Left colon (tissue), 2 donors: ENCODE measurements around the gene INHBE. TPM values are rescaled to one million over a fixed set of nuclear protein-coding genes. Genes with fewer than 3 reads are reported as not detected.
A peak's percentile ranks its signal among the peaks of the same experiment; 100 is the strongest.

Experiments used
- ATAC-seq: fragments of 200-7000 bp; cut with Tn5 transposase; one replicate; pipeline ENCODE4 v1.9.1; 2020; ENCODE audit warnings: mild to moderate bottlenecking, moderate library complexity
- DNase-seq, 2 donors: peaks; one replicate each; pipeline ENCODE4 v3.0.0-alpha.2; 2020
- intact Hi-C, 2 donors: fragments of 100-400 bp; cut with DNase I in 1 of 2; cut with micrococcal nuclease in 1 of 2; formaldehyde crosslinking; loops; one replicate each; pipeline versions ENCODE4 v1.11.2 to v1.14.0; 2022; cut with DNase I, micrococcal nuclease
- total RNA-seq, 2 donors: library from RNA; stranded (reverse); fragmentation: NEBNext Ultra II Directional; extraction: Animal tissue kit (Norgen Biotek cat#: 25700); gene quantifications; one replicate each; pipeline ENCODE4 v1.2.1, GENCODE V29; 2021
- donor health status: DM: no; HTN: no; CAD: no.
- donor health status: DM: yes; HTN: yes; CAD: no.

The INHBE gene
- total RNA-seq, 2 donors from 2014 or later, result not detected

DNA sequence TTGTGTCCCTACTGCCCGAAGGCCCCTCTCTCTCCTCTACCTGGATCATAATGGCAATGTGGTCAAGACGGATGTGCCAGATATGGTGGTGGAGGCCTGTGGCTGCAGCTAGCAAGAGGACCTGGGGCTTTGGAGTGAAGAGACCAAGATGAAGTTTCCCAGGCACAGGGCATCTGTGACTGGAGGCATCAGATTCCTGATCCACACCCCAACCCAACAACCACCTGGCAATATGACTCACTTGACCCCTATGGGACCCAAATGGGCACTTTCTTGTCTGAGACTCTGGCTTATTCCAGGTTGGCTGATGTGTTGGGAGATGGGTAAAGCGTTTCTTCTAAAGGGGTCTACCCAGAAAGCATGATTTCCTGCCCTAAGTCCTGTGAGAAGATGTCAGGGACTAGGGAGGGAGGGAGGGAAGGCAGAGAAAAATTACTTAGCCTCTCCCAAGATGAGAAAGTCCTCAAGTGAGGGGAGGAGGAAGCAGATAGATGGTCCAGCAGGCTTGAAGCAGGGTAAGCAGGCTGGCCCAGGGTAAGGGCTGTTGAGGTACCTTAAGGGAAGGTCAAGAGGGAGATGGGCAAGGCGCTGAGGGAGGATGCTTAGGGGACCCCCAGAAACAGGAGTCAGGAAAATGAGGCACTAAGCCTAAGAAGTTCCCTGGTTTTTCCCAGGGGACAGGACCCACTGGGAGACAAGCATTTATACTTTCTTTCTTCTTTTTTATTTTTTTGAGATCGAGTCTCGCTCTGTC lies 1.8 kb downstream of the INHBE start:
- ATAC-seq (no peak), DNase-seq (no peak)
- intact Hi-C loops, result no loop called here

DNA sequence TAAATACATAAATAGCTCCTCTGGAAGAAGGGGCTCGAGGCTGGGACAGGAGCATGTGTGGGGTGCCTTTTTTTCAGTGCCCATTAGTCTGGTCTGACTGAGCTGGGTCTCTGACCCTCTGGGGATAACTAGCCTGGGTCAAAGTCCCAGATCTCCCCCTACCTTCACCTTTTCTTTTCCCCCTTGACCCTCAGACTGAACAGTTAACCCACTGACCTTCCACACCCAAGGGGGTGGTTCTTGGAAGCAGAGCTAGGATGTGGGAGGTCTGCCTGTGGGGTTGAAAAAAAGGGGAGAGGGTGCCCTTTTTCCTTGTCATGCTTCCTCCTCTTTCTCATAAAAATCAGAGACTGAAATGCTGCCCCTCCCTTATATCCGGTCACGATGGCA lies 3.6 kb downstream of the INHBE start:
- intact Hi-C loops, result no loop called here
- no peak for DNase-seq
- ATAC-seq, result no peak

DNA sequence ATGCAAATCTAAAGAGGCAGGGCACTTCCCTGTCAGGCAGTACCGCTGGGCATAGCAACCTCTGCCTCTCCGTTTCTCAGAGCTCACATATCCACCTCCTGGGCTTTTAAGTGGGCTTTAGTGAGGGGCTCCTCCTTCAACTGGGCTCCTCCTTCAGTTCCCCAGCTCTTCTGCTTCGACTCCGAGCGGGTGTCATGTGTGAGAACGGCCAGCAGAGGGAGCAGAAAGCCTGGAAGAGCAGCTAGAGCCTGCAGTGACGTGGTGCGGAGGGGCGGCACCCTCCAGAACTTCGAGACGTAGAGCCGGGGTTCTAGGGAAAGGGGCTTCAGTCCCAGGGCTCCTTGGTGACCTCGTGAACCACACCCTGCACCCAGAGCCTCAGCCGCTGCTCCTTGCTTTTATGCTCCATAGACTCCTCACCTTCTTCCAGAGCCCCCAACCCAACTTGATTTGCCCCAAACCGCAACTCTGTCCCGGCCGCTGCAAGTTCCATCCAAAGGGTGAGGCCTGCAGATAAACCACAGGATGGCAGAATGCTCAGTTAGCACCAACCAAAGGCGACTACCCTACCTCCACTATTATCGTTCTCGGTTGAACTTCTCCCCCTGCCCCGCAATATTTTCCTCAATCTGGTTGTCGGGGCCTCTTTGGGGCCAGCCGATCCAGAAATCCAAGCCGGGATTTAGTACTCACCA lies 4.1 kb downstream of the INHBE start:
- intact Hi-C loops, result no loop called here
- DNase-seq (peak; percentile 91 to 95), ATAC-seq (peak; percentile 71)

DNA sequence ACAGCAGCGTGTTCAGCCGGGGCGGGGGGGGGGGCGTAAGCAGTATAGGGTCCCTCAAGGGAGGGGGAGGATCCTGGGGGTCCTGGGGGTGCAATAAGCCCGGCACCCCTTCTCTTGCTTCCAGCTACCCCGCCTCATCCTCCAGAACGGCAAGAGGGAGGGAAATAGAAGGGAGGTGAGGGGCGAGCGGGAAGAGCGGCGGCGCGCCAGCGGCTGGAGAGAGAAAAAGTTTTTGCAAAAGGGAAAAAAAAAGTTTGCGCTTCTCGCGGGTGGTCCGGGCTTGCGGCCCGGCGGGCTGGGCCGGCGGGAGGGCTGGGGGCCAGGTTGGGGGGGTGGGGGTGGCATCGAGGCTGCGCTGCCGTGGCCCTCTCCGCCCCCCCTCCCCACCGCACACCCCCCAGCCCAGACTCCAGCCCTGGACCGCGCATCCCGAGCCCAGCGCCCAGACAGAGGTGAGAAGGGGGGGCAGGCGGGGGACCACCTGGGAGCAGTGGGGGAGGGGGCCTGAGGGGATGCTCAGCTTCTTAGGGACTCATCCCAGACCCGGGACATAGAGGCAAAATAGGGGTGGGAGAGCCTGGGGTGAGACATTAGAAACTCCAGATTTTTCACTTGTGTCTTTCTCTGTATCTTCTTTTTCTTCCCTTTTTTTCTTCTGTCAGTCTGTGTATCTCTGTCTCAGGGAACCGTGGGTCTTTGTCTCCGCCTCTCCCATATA lies 4.8 kb downstream of the INHBE start, which contains the start of gene GLI1:
TSS of gene GLI1 (plus strand) at position 36 of the 718 bp plus-strand sequence. CDS start 3,907 bp downstream, outside the sequence.
- DNase-seq, result no peak
- intact Hi-C loops, result no loop called here
- ATAC-seq, result peak; percentile 0

DNA sequence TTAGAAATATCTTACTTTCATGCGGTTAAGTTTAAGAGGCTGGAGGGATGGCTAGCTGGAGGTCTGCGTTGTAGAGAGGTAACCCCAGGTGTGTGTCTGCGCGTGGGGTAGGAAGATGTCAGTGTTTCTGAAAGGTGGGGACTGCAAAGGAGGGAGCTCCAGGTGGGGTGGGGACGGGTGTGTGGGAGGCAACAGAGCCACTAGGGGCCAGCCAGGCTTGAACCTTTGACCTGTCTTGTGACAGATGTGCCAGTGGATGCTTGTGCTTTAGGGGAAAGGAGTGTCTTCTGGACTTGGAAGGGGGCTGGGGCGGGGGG lies 5.3 kb downstream of the INHBE start:
- ATAC-seq, result no peak
- no peak for DNase-seq
- intact Hi-C loops, result no loop called here

DNA sequence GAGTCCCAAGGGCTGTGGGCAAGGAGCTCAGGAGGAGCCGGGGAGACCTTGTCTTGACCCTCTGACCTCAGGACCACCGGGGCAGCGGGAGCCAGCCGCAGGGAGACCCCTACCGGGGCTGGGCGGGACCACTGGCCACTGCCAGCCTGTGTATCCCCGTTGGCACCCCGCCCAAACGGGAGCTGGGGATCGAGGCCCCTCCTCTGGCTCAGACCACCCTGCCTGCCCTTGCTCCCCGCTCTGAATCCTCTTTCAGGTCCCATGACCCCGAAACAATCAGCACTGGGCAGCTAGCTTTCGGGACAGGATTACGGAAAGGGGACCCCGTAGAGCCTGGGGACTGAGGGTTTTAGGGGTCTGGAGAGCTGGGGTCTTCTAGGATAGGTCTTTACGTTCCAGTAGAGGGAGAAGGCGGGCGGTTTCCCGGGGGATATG lies 5.8 kb downstream of the INHBE start:
- intact Hi-C loops, result no loop called here

DNA sequence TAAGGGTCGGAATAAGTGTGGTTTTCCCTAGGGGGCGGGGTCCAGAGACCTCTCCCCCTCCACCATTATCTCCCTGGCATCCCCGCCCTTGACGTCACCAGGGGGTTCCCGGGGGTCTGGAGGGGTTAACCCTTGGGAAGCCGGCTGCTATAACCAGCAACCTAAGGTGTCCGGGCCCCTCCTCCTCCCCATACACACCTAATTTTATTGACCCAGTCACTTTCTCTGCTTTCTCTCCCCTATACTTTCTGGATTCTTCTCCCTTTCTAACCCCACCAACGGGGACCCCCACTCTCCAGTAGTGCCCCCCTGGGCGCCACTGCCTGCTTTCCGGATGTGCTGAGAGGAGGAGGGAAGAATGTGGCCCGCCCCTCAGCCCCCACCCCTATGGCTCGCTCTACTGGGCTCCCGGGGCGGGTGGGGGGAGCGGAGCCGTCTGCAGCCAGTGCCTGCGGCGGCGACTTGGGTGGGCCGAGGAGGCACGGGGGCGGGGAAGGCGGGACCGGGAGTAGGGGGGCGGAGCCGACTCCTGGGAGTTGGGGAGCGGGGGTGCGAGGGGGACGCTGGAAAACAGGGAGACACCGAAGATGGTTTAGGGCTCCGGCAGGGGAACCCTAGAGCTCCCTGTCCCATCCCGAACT lies 6.3 kb downstream of the INHBE start:
- intact Hi-C loops, result no loop called here
- peak; percentile 10 for ATAC-seq
- DNase-seq, result peak; percentile 73 to 75

More for the DNA sequence above, 5.8 kb downstream of the INHBE start:
- ATAC-seq (no peak), DNase-seq (no peak)

DNA sequence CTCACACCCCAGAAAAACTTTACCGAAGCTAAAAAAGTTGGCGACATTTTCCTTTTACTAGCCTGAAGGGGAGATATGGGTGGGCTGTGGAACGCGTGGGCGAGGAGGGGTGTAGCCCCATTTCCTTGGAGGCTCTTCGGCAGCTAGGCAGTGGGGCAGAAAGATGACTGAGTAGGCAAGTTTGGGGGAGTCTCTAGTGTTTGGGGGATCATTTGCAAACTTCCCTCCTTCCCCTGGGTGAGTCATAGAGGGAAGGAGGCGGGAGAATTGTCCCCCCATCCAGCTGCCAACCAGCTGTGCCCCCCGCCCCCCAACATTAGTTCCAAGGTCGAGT lies 6.8 kb downstream of the INHBE start:
- intact Hi-C loops, result no loop called here
- DNase-seq (no peak), ATAC-seq (no peak)

DNA sequence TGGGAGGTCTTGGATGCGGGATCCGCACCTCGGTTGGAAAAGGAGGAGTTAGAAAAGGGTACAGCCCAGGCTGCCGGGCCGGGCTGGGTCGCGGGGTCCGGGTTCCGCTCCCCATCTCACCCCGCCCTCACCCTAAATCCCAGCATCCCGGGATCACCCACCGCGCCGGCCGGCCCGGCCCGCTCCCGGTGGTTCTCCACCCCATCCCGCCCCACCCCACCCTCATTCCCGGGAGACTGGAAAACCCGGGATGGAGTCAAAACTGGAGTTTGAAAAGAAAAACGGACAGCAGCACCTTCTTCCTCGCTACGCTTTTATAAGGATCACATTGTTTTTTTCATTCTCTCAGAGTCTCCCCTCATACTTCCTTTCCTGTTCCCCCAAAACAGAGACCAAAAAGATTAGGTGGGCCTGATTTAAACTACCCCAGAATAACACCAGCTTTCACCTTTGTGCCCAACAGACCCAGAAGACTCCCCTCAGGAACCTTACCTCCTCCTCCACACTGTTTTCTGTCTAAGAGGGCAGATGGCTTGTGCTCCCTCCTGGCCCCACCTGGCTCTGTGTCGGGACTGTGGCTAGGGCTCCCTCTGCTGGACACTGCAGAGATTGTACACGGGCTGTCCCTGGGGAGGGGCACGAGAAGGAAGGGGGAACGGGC lies 7.3 kb downstream of the INHBE start:
- DNase-seq (peak; percentile 87), ATAC-seq (peak; percentile 73)
- intact Hi-C loops, result no loop called here

DNA sequence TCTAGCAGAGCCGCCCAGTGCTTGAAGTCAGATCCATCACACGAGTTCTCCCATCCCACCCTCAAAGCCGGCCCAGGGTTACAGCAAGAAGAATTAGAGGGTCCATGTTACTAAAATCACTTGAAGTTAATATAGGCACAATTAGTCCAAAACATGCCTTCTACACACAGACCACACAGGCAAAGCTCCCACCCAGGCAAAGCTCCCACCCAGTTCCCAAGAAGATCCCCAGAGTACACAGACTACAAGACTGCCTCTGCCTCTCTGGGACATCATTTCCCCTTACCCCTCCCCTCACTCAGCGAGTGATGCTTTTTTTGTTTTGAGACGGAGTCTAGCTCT lies 7.8 kb downstream of the INHBE start:
- DNase-seq (no peak), ATAC-seq (no peak)
- intact Hi-C loops, result no loop called here

DNA sequence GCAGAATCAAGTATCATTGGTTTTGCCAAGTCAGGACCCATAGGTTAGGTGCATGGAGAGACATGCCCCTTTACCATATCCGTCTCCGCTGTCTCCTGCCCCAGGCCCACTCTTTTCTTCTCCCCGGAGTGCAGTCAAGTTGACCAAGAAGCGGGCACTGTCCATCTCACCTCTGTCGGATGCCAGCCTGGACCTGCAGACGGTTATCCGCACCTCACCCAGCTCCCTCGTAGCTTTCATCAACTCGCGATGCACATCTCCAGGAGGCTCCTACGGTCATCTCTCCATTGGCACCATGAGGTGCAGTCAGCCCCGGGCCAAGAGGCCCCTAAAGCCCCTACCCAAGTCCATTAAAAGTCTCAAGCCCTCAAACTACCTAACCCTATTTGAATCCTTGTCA lies 9.5 kb downstream of the INHBE start:
- DNase-seq (no peak), ATAC-seq (no peak)
- intact Hi-C loops, result no loop called here

DNA sequence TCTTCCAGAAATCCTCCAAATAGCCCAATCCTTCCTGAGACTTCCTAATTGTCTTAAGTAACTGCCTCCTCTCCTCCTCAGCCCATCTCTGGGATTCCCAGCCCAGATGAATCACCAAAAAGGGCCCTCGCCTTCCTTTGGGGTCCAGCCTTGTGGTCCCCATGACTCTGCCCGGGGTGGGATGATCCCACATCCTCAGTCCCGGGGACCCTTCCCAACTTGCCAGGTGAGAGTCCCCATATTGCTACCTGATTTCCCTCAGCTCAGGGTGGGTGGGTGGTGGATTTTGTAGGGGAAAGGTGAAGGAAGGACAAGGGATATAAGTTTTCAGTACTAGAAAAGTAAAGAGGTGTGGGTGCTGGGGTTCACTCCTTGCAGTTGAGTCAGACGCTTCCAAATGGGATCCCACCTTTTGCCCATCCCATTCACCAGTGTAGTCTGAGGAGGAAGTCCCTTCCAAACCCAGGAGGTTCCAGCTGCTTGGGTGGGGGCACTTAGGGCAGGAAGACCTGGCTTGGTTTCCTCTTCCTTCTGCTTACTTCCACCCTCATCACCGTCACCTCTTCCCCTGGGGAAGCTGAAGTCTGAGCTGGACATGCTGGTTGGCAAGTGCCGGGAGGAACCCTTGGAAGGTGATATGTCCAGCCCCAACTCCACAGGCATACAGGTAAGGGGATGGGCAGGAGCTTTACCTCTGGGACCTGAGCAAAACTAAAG lies 10.1 kb downstream of the INHBE start:
- intact Hi-C loops, result no loop called here
- no peak for ATAC-seq
- DNase-seq, result no peak

DNA sequence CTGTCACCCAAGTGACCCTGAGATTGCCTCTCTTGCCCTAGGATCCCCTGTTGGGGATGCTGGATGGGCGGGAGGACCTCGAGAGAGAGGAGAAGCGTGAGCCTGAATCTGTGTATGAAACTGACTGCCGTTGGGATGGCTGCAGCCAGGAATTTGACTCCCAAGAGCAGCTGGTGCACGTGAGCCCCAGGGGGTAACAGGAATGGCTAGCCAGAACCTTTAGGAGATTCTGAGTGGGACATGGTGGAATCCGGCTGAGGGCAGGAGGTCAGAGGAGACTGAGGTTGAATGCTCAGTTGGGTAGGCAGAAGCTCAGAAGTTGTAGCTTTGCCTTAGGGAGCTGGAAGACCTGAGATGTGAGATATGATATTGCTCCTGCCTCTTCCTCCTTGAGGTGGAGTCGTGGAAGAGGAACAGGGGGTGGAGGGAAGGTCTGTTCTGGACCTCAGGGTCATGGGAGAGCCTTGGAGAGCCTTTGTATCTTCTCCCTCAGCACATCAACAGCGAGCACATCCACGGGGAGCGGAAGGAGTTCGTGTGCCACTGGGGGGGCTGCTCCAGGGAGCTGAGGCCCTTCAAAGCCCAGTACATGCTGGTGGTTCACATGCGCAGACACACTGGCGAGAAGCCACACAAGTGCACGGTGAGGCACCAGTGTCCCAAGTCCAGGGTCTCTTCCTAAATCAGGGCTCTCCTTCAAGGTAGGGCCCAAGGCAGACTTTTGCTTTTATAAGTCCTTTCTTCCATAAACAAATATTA lies 10.8 kb downstream of the INHBE start:
- DNase-seq (no peak), ATAC-seq (no peak)
- intact Hi-C loops, result no loop called here

DNA sequence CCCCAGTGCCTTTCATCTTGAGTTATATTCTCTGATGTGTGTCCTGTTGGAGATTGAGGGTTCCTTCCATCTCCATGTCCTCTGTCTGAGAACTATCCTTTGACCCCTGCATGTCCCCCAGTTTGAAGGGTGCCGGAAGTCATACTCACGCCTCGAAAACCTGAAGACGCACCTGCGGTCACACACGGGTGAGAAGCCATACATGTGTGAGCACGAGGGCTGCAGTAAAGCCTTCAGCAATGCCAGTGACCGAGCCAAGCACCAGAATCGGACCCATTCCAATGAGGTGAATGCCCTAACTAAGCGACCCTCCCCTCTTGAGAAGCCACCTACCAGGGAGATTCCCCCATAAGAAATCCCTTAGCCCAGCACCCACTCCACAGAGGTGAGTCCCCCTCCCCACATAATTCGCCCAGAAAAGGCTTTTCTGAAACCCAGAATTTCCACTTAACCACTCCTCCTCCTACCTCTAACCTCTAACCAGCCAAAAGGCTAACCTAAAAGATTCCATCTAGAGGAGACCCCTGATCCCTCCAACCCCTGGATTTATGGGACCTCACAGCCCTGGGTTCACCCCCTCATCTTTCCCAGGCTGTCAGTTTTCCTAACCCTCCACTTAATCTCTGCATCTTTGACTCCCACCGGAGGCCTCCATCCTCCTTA lies 12.2 kb downstream of the INHBE start:
- no peak for DNase-seq
- intact Hi-C loops, result no loop called here
- no peak for ATAC-seq

DNA sequence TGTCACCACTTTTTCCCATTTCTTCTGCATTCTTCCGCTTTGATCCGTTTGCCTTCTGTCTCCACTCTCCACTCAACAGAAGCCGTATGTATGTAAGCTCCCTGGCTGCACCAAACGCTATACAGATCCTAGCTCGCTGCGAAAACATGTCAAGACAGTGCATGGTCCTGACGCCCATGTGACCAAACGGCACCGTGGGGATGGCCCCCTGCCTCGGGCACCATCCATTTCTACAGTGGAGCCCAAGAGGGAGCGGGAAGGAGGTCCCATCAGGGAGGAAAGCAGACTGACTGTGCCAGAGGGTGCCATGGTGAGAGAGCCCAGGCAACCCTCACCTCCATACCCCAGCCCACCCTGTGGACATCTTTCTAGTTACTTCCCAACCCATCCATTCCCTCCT lies 12.8 kb downstream of the INHBE start:
- ATAC-seq, result no peak
- intact Hi-C loops, result no loop called here
- no peak for DNase-seq

DNA sequence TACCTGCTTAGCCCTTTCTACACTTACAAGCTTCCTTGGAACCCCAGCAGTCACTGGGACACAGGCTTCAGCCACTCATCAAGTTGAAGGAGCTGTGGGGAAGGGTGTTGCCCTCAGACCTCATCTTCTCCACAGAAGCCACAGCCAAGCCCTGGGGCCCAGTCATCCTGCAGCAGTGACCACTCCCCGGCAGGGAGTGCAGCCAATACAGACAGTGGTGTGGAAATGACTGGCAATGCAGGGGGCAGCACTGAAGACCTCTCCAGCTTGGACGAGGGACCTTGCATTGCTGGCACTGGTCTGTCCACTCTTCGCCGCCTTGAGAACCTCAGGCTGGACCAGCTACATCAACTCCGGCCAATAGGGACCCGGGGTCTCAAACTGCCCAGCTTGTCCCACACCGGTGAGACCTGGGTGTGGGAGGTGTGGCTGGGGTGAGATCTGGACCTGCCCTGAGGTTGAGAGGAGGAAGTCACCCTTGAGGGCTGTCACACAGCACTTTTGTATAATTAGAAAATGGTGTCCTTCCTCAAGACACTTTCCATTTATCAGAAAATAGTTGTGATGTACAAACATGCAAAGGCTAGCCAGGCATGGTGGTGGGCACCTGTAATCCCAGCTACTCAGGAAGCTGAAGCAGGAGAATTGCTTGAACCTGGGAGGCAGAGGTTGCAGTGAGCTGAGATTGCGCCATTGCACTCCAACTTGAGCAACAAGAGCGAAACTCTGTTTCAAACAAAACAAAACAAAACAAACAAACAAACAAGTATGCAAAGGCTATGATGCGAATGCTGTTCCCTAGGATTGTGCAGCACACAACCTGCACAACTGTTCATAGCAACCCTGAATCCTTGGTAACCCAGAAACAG lies 14.4 kb downstream of the INHBE start:
- ATAC-seq, result no peak
- DNase-seq, result no peak
- intact Hi-C loops, result no loop called here
